Nephron (organoid): ENCODE measurements around the gene KCNJ15.

ENCODE experiments used
- H3K27ac Mint-ChIP-seq, 3 experiments: 2 replicates each; pipeline ENCODE4 v1.8.0; 2020; ENCODE audit warnings: mixed read lengths in 3 of 3, mild to moderate bottlenecking in 2 of 3, moderate library complexity in 1 of 3
- H3K27me3 Mint-ChIP-seq: 2 replicates; pipeline ENCODE4 v1.8.0; 2021; ENCODE audit warnings: low read depth, mild to moderate bottlenecking, moderate library complexity, mixed read lengths
- H3K36me3 Mint-ChIP-seq: 2 replicates; pipeline ENCODE4 v1.8.0; 2020; ENCODE audit warnings: low read depth, mixed read lengths
- H3K4me1 Mint-ChIP-seq: 2 replicates; pipeline ENCODE4 v1.8.0; 2020; ENCODE audit warnings: mixed read lengths
- H3K4me3 Mint-ChIP-seq, 3 experiments: 2 replicates each; pipeline ENCODE4 v1.8.0; 2020; ENCODE audit warnings: mild to moderate bottlenecking in 3 of 3, mixed read lengths in 3 of 3, moderate library complexity in 2 of 3
- H3K9me3 Mint-ChIP-seq: 2 replicates; pipeline ENCODE4 v1.8.0; 2020; ENCODE audit warnings: mixed read lengths
- CTCF ChIP-seq, 3 experiments: fragments of 200-600 bp; sonication (generic); IDR thresholded peaks; one replicate each; pipeline ENCODE4 v1.5.0; 2021; ENCODE audit warnings: antibody characterized with exemption in 3 of 3; ENCODE audit not compliant: unreplicated experiment in 3 of 3

Gene KCNJ15

GRCh38 chr21:38351961-38352521 is 95.2 kb downstream of the KCNJ15 start:
- Mint-ChIP-seq H3K4me3 (no peak overlapping the region), H3K9me3 (no peaks in the 10 kb centered on the region), H3K36me3 (no peaks in the 10 kb centered on the region), H3K27me3 (peaks cover 44% of the 10 kb centered on the region), H3K4me1 (peaks cover 58% of the 10 kb centered on the region), H3K27ac (peak overlapping the region; percentile 12 to 67 (median 48))
- TF ChIP-seq CTCF (IDR thresholded peaks at IDR 0.05; ENCODE audit: unreplicated experiment in 3 of 3): no peak

GRCh38 chr21:38352536-38353219 is 95.9 kb downstream of the KCNJ15 start:
- H3K9me3 Mint-ChIP-seq: no peaks in the 10 kb centered on the region
- H3K27me3 Mint-ChIP-seq: peaks cover 39% of the 10 kb centered on the region
- no peaks in the 10 kb centered on the region for H3K36me3 Mint-ChIP-seq
- peaks cover 57% of the 10 kb centered on the region for H3K4me1 Mint-ChIP-seq
- TF ChIP-seq CTCF (IDR thresholded peaks at IDR 0.05; ENCODE audit: unreplicated experiment in 3 of 3): peak; percentile 77 to 84 (median 81)
- H3K4me3 Mint-ChIP-seq: no peak overlapping the region
- peak overlapping the region; percentile 12 to 67 (median 48) for H3K27ac Mint-ChIP-seq

GRCh38 chr21:38354231-38354630 is 97.4 kb downstream of the KCNJ15 start:
- H3K27me3 Mint-ChIP-seq: peaks cover 33% of the 10 kb centered on the region
- H3K9me3 Mint-ChIP-seq: no peaks in the 10 kb centered on the region
- no peak for TF ChIP-seq CTCF (IDR thresholded peaks at IDR 0.05; ENCODE audit: unreplicated experiment in 3 of 3)
- no peak overlapping the region for H3K27ac Mint-ChIP-seq
- no peak overlapping the region for H3K4me3 Mint-ChIP-seq
- no peaks in the 10 kb centered on the region for H3K36me3 Mint-ChIP-seq
- peaks cover 43% of the 10 kb centered on the region for H3K4me1 Mint-ChIP-seq

- peaks cover 37% of the 10 kb centered on the region for H3K4me1 Mint-ChIP-seq
- no peak overlapping the region for H3K27ac Mint-ChIP-seq
- H3K4me3 Mint-ChIP-seq: no peak overlapping the region
These were observed 98.0 kb downstream of the KCNJ15 start for GRCh38 chr21:38354746-38355145.

GRCh38 chr21:38355353-38355752 is 98.6 kb downstream of the KCNJ15 start:
- Mint-ChIP-seq H3K4me3 (no peak overlapping the region), H3K9me3 (no peaks in the 10 kb centered on the region)

More at GRCh38 chr21:38354746-38355145, 98.0 kb downstream of the KCNJ15 start:
- Mint-ChIP-seq H3K27me3 (peaks cover 32% of the 10 kb centered on the region), H3K36me3 (no peaks in the 10 kb centered on the region), H3K9me3 (no peaks in the 10 kb centered on the region)
- no peak for TF ChIP-seq CTCF (IDR thresholded peaks at IDR 0.05; ENCODE audit: unreplicated experiment in 3 of 3)

More at GRCh38 chr21:38355353-38355752, 98.6 kb downstream of the KCNJ15 start:
- Mint-ChIP-seq H3K27ac (no peak overlapping the region), H3K27me3 (peaks cover 28% of the 10 kb centered on the region), H3K4me1 (peaks cover 31% of the 10 kb centered on the region), H3K36me3 (no peaks in the 10 kb centered on the region)
- TF ChIP-seq CTCF (IDR thresholded peaks at IDR 0.05; ENCODE audit: unreplicated experiment in 3 of 3): no peak
